Brain microvascular endothelial cell (primary cell): Measurements from ENCODE around the gene CP.

Source experiments
- DNase-seq: peaks from one replicate; pipeline ENCODE4 v3.0.0-alpha.2; 2020
- H3K27ac ChIP-seq: fragments of 250-450 bp; sonication (Bioruptor Pico); 2 replicates; pipeline ENCODE4 v1.5.1; 2020; ENCODE audit warnings: mild to moderate bottlenecking, moderate library complexity
- H3K27me3 ChIP-seq: fragments of 250-450 bp; sonication (Bioruptor Pico); replicated peaks from 2 replicates; pipeline ENCODE4 v1.5.1; 2020; ENCODE audit warnings: mild to moderate bottlenecking
- H3K36me3 ChIP-seq: fragments of 250-450 bp; sonication (Bioruptor Pico); replicated peaks from 2 replicates; pipeline ENCODE4 v1.5.1; 2020; ENCODE audit warnings: mild to moderate bottlenecking
- H3K4me3 ChIP-seq: 2 replicates; pipeline ENCODE4 v1.5.1; 2011; ENCODE audit warnings: low read depth, mild to moderate bottlenecking, control low read depth, low read length, moderate library complexity
- in situ Hi-C: cut with HindIII; loops from 2 replicates; pipeline ENCODE4 v1.10.0; 2017; ENCODE audit warnings: low sequenced_read_pairs, low pct_ligation_motif_present
- TF ChIP-seq, protein P1 (sequence below): IDR thresholded peaks from 2 replicates; pipeline ENCODE4 v1.5.1; 2011; ENCODE audit warnings: low read depth, mild to moderate bottlenecking, moderate library complexity, low read length, control low read depth, inconsistent platforms; ENCODE audit errors: missing control alignments

CP gene

DNA sequence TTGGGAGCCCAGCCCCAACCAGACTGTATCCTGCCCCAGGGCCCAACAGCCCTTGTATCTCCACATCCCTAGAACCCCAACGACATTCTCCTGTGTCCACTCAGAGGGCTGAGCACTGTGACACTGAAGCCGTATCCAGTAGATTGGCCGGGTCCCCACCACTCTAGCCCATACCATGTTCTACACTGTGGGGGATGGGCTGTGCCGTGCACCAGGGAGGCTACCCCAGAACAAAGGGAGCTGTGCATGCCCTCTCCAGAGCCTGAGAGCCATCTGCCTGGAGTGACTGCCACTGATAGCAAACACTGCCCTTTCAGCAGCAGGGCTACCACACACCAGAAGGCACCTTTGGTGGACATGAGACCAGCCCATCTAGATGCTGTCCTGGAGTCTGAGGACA is 37.1 kb upstream of the CP start:
- DNase-seq: no peak
- no peaks in the 10 kb centered on the region for H3K27me3 ChIP-seq
- H3K27ac ChIP-seq: no peak overlapping the region
- TF ChIP-seq, protein P1, sequence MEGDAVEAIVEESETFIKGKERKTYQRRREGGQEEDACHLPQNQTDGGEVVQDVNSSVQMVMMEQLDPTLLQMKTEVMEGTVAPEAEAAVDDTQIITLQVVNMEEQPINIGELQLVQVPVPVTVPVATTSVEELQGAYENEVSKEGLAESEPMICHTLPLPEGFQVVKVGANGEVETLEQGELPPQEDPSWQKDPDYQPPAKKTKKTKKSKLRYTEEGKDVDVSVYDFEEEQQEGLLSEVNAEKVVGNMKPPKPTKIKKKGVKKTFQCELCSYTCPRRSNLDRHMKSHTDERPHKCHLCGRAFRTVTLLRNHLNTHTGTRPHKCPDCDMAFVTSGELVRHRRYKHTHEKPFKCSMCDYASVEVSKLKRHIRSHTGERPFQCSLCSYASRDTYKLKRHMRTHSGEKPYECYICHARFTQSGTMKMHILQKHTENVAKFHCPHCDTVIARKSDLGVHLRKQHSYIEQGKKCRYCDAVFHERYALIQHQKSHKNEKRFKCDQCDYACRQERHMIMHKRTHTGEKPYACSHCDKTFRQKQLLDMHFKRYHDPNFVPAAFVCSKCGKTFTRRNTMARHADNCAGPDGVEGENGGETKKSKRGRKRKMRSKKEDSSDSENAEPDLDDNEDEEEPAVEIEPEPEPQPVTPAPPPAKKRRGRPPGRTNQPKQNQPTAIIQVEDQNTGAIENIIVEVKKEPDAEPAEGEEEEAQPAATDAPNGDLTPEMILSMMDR: no peak
- no peak overlapping the region for H3K4me3 ChIP-seq
- no peaks in the 10 kb centered on the region for H3K36me3 ChIP-seq
- in situ Hi-C loops: no loop called here

DNA sequence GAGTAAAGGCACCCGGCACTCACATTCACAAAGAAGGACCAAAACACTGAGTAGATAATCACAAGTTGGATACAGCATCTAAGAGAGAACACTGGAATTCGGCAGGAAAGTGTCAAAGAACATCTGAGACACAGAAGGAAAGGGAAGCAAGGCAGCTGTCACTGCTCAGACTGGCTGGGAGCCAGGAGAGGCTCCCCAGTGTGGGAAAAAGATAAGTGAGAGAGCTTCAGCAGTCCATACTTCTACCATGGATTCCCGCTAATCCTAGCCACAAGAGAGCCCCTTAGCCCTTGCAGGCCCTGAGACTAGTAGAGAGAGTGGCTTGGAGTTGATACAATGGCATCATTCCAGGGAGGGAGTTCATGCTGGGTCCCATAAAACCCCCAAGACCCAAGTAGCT is 36.7 kb upstream of the CP start:
- H3K27me3 ChIP-seq: no peaks in the 10 kb centered on the region
- peak; percentile 38 for DNase-seq
- H3K36me3 ChIP-seq: no peaks in the 10 kb centered on the region
- TF ChIP-seq, protein P1: no peak
- in situ Hi-C loops: no loop called here
- no peak overlapping the region for H3K4me3 ChIP-seq
- no peak overlapping the region for H3K27ac ChIP-seq

DNA sequence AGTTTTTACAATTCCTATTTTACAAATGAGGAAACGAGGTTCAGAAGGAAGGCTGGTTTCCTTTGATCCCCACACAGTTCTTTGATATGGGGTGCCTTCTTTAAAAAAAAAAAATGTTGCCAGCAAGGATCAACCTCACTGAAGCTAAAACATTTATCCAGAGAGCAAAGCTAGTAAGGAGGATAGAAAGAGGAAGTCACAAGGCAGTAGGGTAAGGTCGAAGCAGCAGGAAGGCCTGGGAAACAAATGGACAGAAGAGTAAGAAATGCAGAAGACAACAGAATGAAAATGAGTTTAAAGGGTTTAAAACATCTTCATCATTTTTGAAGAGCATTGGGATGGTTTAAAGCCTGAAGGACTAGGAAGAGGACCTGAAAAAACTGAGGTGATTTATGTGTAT is 30.6 kb upstream of the CP start:
- Histone ChIP-seq H3K27ac (no peak overlapping the region), H3K36me3 (no peaks in the 10 kb centered on the region), H3K27me3 (no peaks in the 10 kb centered on the region), H3K4me3 (no peak overlapping the region)
- TF ChIP-seq, protein P1: no peak
- in situ Hi-C loops: no loop called here
- no peak for DNase-seq

DNA sequence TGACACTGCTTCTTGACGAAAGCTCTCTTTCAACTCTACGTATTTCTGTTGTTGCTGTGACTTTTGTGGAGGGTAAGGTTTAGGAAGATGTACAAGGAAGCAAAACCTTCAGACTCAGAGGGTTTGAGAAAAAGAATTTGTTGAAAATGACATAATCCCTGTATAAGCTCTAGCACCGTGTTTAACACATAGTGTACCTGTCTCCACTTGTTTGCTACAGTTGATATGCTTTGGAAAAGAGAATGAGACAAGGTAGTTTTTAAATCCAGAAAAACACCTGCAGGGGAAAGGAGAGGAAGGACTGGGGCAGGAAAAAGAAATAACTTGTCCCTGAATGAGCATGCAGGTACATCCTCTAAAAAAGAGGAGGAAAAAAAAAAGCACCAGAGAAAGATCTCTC is 29.6 kb upstream of the CP start:
- Histone ChIP-seq H3K27me3 (no peaks in the 10 kb centered on the region), H3K4me3 (no peak overlapping the region), H3K36me3 (no peaks in the 10 kb centered on the region), H3K27ac (no peak overlapping the region)
- no peak for DNase-seq
- TF ChIP-seq, protein P1: no peak
- in situ Hi-C loops: no loop called here

DNA sequence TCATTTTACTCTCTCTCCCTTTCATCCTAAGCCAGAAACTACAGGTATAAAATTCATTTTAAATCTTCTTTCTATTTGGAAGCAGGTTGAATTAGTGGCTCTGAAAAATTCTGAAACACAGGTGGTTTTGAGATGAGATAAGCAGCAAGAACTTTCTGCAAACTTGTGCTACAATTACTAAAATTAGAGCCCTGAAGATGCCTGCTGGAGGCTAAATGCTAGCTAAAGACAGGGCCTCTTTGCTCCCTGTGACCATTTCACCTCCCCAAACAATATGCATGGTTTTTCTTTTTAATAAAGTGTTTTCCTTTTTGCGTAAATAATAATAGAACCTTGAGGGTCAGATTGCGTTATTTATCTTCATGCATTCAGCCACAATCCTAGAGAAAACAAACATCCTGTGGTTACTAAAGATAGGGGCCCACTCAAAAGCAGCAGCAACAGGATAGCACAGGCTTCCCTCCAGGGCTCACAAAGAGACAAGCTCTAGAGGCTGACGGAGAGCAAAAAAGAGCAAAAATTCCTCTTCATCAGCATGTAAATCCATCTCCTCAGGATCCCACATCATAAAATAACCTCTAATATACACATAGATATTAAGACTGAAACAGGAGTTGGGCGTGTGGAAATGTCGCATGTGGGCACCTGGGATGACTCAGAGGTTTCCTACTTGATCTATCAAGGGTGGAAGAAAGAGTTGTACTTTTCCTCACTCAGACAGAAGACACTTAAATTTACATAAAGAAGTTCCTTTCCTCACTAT is 26.5 kb upstream of the CP start:
- peak; percentile 53 for DNase-seq
- H3K27ac ChIP-seq: peak overlapping the region; percentile 17
- H3K4me3 ChIP-seq: no peak overlapping the region
- TF ChIP-seq, protein P1: no peak
- no peaks in the 10 kb centered on the region for H3K27me3 ChIP-seq
- no peaks in the 10 kb centered on the region for H3K36me3 ChIP-seq
- in situ Hi-C loops: no loop called here

DNA sequence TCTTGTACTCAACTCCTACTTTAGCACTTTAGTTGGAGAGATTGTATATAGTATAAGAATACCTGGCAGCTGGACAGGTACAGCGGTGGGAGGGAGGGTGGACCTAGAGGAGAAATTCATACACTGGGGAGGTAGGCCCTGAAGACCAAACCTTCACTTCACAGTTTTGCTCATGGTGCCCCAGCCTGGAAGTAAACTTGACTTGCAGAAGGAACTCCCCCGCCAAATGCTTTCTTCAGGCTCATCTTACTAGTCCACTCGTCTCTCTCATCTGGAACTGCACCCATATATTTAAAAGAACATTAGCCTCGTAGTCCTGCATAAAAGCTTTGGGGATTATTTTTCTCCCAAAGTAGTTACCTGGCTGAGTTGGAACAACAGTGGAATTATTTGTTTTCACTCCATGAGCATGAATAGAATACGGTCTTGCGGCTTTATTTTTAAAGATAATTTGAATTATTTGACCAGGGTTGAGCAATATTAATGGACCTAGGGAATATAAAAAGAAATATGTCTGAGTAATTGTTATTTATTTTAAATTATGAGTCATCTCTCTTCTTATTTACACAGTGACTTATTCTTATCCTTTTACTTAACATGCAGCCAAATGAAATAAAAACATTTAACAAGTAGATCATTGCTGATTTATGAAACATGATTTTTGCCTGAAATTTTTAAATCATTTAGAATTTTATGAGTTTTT is 25.5 kb upstream of the CP start:
- peak; percentile 28 for DNase-seq
- TF ChIP-seq, protein P1: no peak
- H3K27me3 ChIP-seq: no peaks in the 10 kb centered on the region
- no peak overlapping the region for H3K4me3 ChIP-seq
- in situ Hi-C loops: no loop called here
- peak overlapping the region; percentile 14 for H3K27ac ChIP-seq
- no peaks in the 10 kb centered on the region for H3K36me3 ChIP-seq
